HepG2 (cell line): ENCODE results near the gene GPBP1. TPM values are rescaled to one million over a fixed set of nuclear protein-coding genes. Genes with fewer than 3 reads are reported as not detected.
A peak's percentile ranks its signal among the peaks of the same experiment; 100 is the strongest.

ENCODE experiments used
- BORCS8-MEF2B ChIP-seq: sonication (generic); formaldehyde crosslinking; IDR thresholded peaks from 2 replicates; pipeline ENCODE4 v1.8.0; 2022; ENCODE audit warnings: mild to moderate bottlenecking, missing genetic modification reagents
- GATAD2A ChIP-seq: IDR thresholded peaks from 2 replicates; pipeline ENCODE4 v1.6.1; 2016
- HNRNPK ChIP-seq: fragments of 200-400 bp; formaldehyde crosslinking; IDR thresholded peaks from 2 replicates; pipeline ENCODE4 v1.6.1; 2018; ENCODE audit warnings: low read length, low read depth, moderate library complexity, mild to moderate bottlenecking; ENCODE audit not compliant: poor library complexity, severe bottlenecking
- KLF15 ChIP-seq: sonication (generic); formaldehyde crosslinking; IDR thresholded peaks from 2 replicates; pipeline ENCODE4 v1.8.1; 2023; ENCODE audit warnings: borderline replicate concordance, mild to moderate bottlenecking, inconsistent platforms, missing genetic modification reagents, mixed read lengths
- MBD4 ChIP-seq: IDR thresholded peaks from 2 replicates; pipeline ENCODE4 v1.6.1; 2012; ENCODE audit warnings: low read length, inconsistent platforms, borderline replicate concordance
- MEIS1 ChIP-seq: sonication (generic); formaldehyde crosslinking; IDR thresholded peaks from 2 replicates; pipeline ENCODE4 v1.9.0; 2021; ENCODE audit warnings: mild to moderate bottlenecking, missing genetic modification reagents, moderate library complexity, borderline replicate concordance
- MXD4 ChIP-seq: IDR thresholded peaks from 2 replicates; pipeline ENCODE4 v1.6.1; 2016; ENCODE audit warnings: mild to moderate bottlenecking, missing biosample characterization, missing genetic modification reagents
- NR2F6 ChIP-seq, 2 experiments: IDR thresholded peaks; 2 replicates each; pipeline ENCODE4 v1.6.1; 2016; ENCODE audit warnings: antibody characterized with exemption in 1 of 2, mild to moderate bottlenecking in 1 of 2
- POLR2G ChIP-seq: fragments of 200-400 bp; formaldehyde crosslinking; IDR thresholded peaks from 2 replicates; pipeline ENCODE4 v1.6.1; 2018; ENCODE audit warnings: mild to moderate bottlenecking, low read depth, low read length, moderate library complexity
- ZBTB1 ChIP-seq: sonication (generic); formaldehyde crosslinking; IDR thresholded peaks from 2 replicates; pipeline ENCODE4 v1.4.0; 2020; ENCODE audit warnings: missing genetic modification reagents, borderline replicate concordance
- ZFP62 ChIP-seq: sonication (generic); formaldehyde crosslinking; IDR thresholded peaks from 2 replicates; pipeline ENCODE4 v1.4.0; 2020; ENCODE audit warnings: missing genetic modification reagents
- ZIK1 ChIP-seq: sonication (generic); formaldehyde crosslinking; IDR thresholded peaks from 2 replicates; pipeline ENCODE4 v1.5.0; 2020; ENCODE audit warnings: mild to moderate bottlenecking, low read depth, missing genetic modification reagents, borderline replicate concordance
- ZKSCAN1 ChIP-seq: fragments of 150-350 bp; IDR thresholded peaks from 2 replicates; pipeline ENCODE4 v1.6.1; 2014; ENCODE audit warnings: low read length
- ZNF251 ChIP-seq: sonication (generic); formaldehyde crosslinking; IDR thresholded peaks from 2 replicates; pipeline ENCODE4 v1.9.0; 2021; ENCODE audit warnings: mild to moderate bottlenecking, missing genetic modification reagents
- ZNF253 ChIP-seq: sonication (generic); formaldehyde crosslinking; IDR thresholded peaks from 2 replicates; pipeline ENCODE4 v1.8.0; 2022; ENCODE audit warnings: mild to moderate bottlenecking, missing genetic modification reagents, borderline replicate concordance
- ZNF564 ChIP-seq: sonication (generic); formaldehyde crosslinking; IDR thresholded peaks from 2 replicates; pipeline ENCODE4 v1.8.1; 2023; ENCODE audit warnings: mild to moderate bottlenecking, missing genetic modification reagents
- ZNF567 ChIP-seq: sonication (generic); formaldehyde crosslinking; IDR thresholded peaks from 2 replicates; pipeline ENCODE4 v1.8.1; 2023; ENCODE audit warnings: mild to moderate bottlenecking, missing genetic modification reagents, borderline replicate concordance
- ZNF773 ChIP-seq: sonication (generic); formaldehyde crosslinking; IDR thresholded peaks from 2 replicates; pipeline ENCODE4 v1.4.0; 2020; ENCODE audit warnings: missing genetic modification reagents, borderline replicate concordance
- ZZZ3 ChIP-seq: sonication (generic); formaldehyde crosslinking; IDR thresholded peaks from 2 replicates; pipeline ENCODE4 v1.4.0; 2020; ENCODE audit warnings: missing genetic modification reagents, mild to moderate bottlenecking, borderline replicate concordance
- polyA plus RNA-seq, 8 experiments: library from polyadenylated mRNA; depleted of rRNA in 3 of 8; stranded (reverse) in 7 of 8; unstranded in 1 of 8; fragments of >200 nt; fragmentation: Illumina TruSeq in 4 of 8; extraction: Trizol in 4 of 8; gene quantifications; 2 replicates each; pipeline versions ENCODE4 v1.2.1 to v1.2.3, GENCODE V29; 2011 to 2016; ENCODE audit warnings: low read depth in 4 of 8, missing spikeins in 1 of 8, mixed read lengths in 1 of 8; ENCODE audit not compliant: insufficient read depth in 1 of 8
- total RNA-seq, 5 experiments: library from RNA; depleted of rRNA; stranded (reverse); fragments of >200 nt; fragmentation: Illumina TruSeq; extraction: Trizol; gene quantifications; 2 replicates each; pipeline ENCODE4 v1.2.3, GENCODE V29; 2016; ENCODE audit warnings: low read depth in 1 of 5
- TF ChIP-seq, protein P1 (sequence below): sonication (generic); formaldehyde crosslinking; conservative IDR thresholded peaks from 2 replicates; pipeline ENCODE4 v1.8.0; 2022; ENCODE audit warnings: low read depth, missing genetic modification reagents
- TF ChIP-seq, protein P2 (sequence below): sonication (generic); formaldehyde crosslinking; IDR thresholded peaks from 2 replicates; pipeline ENCODE4 v1.5.0; 2020; ENCODE audit warnings: missing genetic modification reagents
- TF ChIP-seq, protein P3 (sequence below): sonication (generic); IDR thresholded peaks from 2 replicates; pipeline ENCODE4 v1.6.1; 2016; ENCODE audit warnings: low read depth, borderline replicate concordance
- TF ChIP-seq, protein P4 (sequence below): sonication (generic); formaldehyde crosslinking; IDR thresholded peaks from 2 replicates; pipeline ENCODE4 v1.5.0; 2020; ENCODE audit warnings: missing genetic modification reagents

Gene GPBP1
- total and polyA plus RNA-seq, 2 of the 13 experiments (the other 11 are each of a cell fraction or from before 2014, with no cell fraction given), result 27.1 to 72.2 TPM

DNA sequence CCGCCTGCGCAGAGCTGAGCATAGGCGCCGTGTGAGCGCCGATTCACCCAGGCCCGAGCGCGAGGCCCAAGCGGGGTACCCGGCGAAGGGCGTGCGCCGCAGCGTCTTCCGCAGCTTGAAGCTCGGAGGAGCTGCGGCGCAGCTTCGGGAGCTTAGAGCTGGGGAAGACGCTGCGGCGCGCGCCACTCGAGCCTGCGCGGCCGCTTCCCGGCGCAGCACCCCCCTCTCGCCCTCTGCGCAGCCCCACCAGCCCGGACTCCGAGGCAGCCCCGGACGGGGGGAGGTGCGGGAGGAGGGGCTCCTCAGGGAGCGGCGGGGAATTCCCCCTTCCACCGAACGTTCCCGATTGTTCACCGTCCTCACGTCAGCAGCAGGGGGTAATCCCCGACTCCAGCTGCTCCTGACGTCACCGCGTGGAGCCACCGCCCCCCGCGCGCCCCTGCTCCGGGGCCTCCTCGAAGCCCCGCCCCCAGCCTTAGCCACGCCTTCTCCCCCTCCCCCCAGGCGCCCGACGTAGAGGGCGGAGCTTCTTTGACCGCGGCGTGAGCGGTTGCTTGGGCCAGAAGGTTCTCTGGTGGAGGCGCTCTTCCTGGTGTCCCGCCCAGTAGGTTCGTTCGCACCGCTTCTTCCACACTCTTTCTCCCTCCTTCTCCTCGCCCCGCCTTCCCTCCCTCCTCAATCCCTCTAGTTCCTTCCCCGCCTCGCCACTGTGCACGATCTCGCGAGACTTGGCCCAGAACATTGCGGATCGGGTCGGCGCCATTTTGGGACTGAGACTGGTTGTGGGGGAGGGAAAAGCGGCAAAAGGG is at the start of gene GPBP1 (continued):
- no peak; the same call in 1 of the 2 replicates for TF ChIP-seq ZIK1 (CRISPR knock-in tag)
- no peak for TF ChIP-seq ZNF251 (CRISPR knock-in tag)
- TF ChIP-seq ZZZ3 (CRISPR knock-in tag), result 0 out of 2 replicates have a peak, but pooled peaks have one; percentile 23
- no peak for TF ChIP-seq ZNF253 (CRISPR knock-in tag)
- 0 out of 2 replicates have a peak, but pooled peaks have one; percentile 11 for TF ChIP-seq ZFP62 (CRISPR knock-in tag)
- TF ChIP-seq, protein P1, sequence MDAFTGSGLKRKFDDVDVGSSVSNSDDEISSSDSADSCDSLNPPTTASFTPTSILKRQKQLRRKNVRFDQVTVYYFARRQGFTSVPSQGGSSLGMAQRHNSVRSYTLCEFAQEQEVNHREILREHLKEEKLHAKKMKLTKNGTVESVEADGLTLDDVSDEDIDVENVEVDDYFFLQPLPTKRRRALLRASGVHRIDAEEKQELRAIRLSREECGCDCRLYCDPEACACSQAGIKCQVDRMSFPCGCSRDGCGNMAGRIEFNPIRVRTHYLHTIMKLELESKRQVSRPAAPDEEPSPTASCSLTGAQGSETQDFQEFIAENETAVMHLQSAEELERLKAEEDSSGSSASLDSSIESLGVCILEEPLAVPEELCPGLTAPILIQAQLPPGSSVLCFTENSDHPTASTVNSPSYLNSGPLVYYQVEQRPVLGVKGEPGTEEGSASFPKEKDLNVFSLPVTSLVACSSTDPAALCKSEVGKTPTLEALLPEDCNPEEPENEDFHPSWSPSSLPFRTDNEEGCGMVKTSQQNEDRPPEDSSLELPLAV (CRISPR knock-in tag), result no peak
- TF ChIP-seq ZNF773 (CRISPR knock-in tag), result no peak
- no peak for TF ChIP-seq NR2F6 (IDR thresholded peaks at IDR 0.05)
- peak; percentile 39; the same call in 1 of the 2 replicates for TF ChIP-seq NR2F6 (CRISPR knock-in tag; IDR thresholded peaks at IDR 0.05)
- no peak for TF ChIP-seq ZNF564 (CRISPR knock-in tag)
- no peak for TF ChIP-seq MBD4
- TF ChIP-seq, protein P2, sequence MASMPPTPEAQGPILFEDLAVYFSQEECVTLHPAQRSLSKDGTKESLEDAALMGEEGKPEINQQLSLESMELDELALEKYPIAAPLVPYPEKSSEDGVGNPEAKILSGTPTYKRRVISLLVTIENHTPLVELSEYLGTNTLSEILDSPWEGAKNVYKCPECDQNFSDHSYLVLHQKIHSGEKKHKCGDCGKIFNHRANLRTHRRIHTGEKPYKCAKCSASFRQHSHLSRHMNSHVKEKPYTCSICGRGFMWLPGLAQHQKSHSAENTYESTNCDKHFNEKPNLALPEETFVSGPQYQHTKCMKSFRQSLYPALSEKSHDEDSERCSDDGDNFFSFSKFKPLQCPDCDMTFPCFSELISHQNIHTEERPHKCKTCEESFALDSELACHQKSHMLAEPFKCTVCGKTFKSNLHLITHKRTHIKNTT (CRISPR knock-in tag), result no peak
- TF ChIP-seq KLF15 (CRISPR knock-in tag), result 0 out of 2 replicates have a peak, but pooled peaks have one; percentile 65
- TF ChIP-seq ZNF567 (CRISPR knock-in tag), result no peak
- TF ChIP-seq MEIS1 (CRISPR knock-in tag), result no peak; the same call in 1 of the 2 replicates
- peak; percentile 50; the same call in 1 of the 2 replicates for TF ChIP-seq ZKSCAN1
- TF ChIP-seq ZBTB1, result no peak
- TF ChIP-seq, protein P3, sequence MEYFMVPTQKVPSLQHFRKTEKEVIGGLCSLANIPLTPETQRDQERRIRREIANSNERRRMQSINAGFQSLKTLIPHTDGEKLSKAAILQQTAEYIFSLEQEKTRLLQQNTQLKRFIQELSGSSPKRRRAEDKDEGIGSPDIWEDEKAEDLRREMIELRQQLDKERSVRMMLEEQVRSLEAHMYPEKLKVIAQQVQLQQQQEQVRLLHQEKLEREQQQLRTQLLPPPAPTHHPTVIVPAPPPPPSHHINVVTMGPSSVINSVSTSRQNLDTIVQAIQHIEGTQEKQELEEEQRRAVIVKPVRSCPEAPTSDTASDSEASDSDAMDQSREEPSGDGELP, result peak; percentile 98
- TF ChIP-seq BORCS8-MEF2B (CRISPR knock-in tag), result peak; percentile 36
- TF ChIP-seq GATAD2A (CRISPR knock-in tag), result peak; percentile 42; the same call in 1 of the 2 replicates
- peak; percentile 15 for TF ChIP-seq MXD4 (CRISPR knock-in tag)
- TF ChIP-seq, protein P4, sequence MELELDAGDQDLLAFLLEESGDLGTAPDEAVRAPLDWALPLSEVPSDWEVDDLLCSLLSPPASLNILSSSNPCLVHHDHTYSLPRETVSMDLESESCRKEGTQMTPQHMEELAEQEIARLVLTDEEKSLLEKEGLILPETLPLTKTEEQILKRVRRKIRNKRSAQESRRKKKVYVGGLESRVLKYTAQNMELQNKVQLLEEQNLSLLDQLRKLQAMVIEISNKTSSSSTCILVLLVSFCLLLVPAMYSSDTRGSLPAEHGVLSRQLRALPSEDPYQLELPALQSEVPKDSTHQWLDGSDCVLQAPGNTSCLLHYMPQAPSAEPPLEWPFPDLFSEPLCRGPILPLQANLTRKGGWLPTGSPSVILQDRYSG, result 0 out of 2 replicates have a peak, but pooled peaks have one; percentile 82
- TF ChIP-seq POLR2G, result peak; percentile 77
- TF ChIP-seq HNRNPK, result no peak
